Fibroblast of lung (primary cell): Measurements from ENCODE around the gene ANO6. TPM values are rescaled to one million over a fixed set of nuclear protein-coding genes. Genes with fewer than 3 reads are reported as not detected.

ENCODE experiments used
- DNase-seq, 2 donors: peaks; one replicate each; pipeline versions ENCODE4 v3.0.0 to v3.0.0-alpha.2; 2010; ENCODE audit warnings: low read depth in 2 of 2
- H2AFZ ChIP-seq: 2 replicates; pipeline ENCODE4 v1.5.1; 2012; ENCODE audit warnings: low read length, control low read depth, inconsistent platforms
- H3K27ac ChIP-seq: 2 replicates; pipeline ENCODE4 v1.5.1; 2011; ENCODE audit warnings: low read length, control low read depth; ENCODE audit not compliant: insufficient read depth
- H3K27me3 ChIP-seq: 2 replicates; pipeline ENCODE4 v1.5.1; 2011; ENCODE audit warnings: mild to moderate bottlenecking, low read length; ENCODE audit not compliant: control insufficient read depth, insufficient read depth
- H3K36me3 ChIP-seq: 2 replicates; pipeline ENCODE4 v1.5.1; 2011; ENCODE audit warnings: low read length; ENCODE audit not compliant: control insufficient read depth, insufficient read depth
- H3K4me1 ChIP-seq: 2 replicates; pipeline ENCODE4 v1.5.1; 2011; ENCODE audit warnings: low read length; ENCODE audit not compliant: control insufficient read depth, insufficient read depth; ENCODE audit errors: extremely low read depth
- H3K4me2 ChIP-seq: 2 replicates; pipeline ENCODE4 v1.5.1; 2011; ENCODE audit warnings: low read length, control low read depth; ENCODE audit not compliant: insufficient read depth; ENCODE audit errors: extremely low read depth
- H3K4me3 ChIP-seq, 4 experiments: fragments of 200-600 bp in 1 of 4; sonication (generic) in 1 of 4; replicated peaks in 1 of 4; 2 replicates each; pipeline ENCODE4 v1.5.1; 2011 to 2016; ENCODE audit warnings: low read length in 4 of 4, low read depth in 3 of 4, mild to moderate bottlenecking in 3 of 4, control low read depth in 2 of 4, inconsistent platforms in 1 of 4, mixed read lengths in 1 of 4; ENCODE audit not compliant: insufficient read depth in 1 of 4; ENCODE audit errors: control extremely low read depth in 1 of 4
- H3K79me2 ChIP-seq: 2 replicates; pipeline ENCODE4 v1.5.1; 2012; ENCODE audit warnings: mild to moderate bottlenecking, low read length, inconsistent platforms; ENCODE audit not compliant: control insufficient read depth, insufficient read depth
- H3K9ac ChIP-seq: 2 replicates; pipeline ENCODE4 v1.5.1; 2011; ENCODE audit warnings: mild to moderate bottlenecking, low read length, control low read depth; ENCODE audit not compliant: insufficient read depth
- H3K9me3 ChIP-seq: 2 replicates; pipeline ENCODE4 v1.5.1; 2012; ENCODE audit warnings: low read depth, low read length; ENCODE audit not compliant: control insufficient read depth, insufficient read depth
- H4K20me1 ChIP-seq: 2 replicates; pipeline ENCODE4 v1.5.1; 2011; ENCODE audit warnings: low read length; ENCODE audit not compliant: control insufficient read depth, insufficient read depth; ENCODE audit errors: extremely low read depth
- EZH2 ChIP-seq: IDR thresholded peaks from 2 replicates; pipeline ENCODE4 v1.5.1; 2012; ENCODE audit warnings: low read length, control low read depth, mild to moderate bottlenecking; ENCODE audit errors: missing control alignments
- polyA plus RNA-seq, 2 donors: library from polyadenylated mRNA; depleted of rRNA in 1 of 2; stranded (reverse) in 1 of 2; unstranded in 1 of 2; fragments of >200 nt; gene quantifications; 2 replicates each; pipeline ENCODE4 v1.2.1, GENCODE V29; 2011 to 2012; ENCODE audit warnings: missing spikeins in 1 of 2
- total RNA-seq: library from RNA; depleted of rRNA; stranded (reverse); fragments of >200 nt; gene quantifications from 2 replicates; pipeline ENCODE4 v1.2.1, GENCODE V29; 2014
- TF ChIP-seq, protein P1 (sequence below), 2 donors: IDR thresholded peaks in 1 of 2; conservative IDR thresholded peaks in 1 of 2; 1 replicate in 1 of 2; 2 replicates in 1 of 2; pipeline ENCODE4 v1.5.1; 2011 to 2012; ENCODE audit warnings: low read length in 2 of 2, control low read depth in 1 of 2, inconsistent platforms in 1 of 2, low read depth in 1 of 2, mild to moderate bottlenecking in 1 of 2

The ANO6 gene
- total and polyA plus RNA-seq, 2 donors (not counting 1 experiment from before 2014, with no cell fraction given) = 59.1 to 69.1 TPM

DNA sequence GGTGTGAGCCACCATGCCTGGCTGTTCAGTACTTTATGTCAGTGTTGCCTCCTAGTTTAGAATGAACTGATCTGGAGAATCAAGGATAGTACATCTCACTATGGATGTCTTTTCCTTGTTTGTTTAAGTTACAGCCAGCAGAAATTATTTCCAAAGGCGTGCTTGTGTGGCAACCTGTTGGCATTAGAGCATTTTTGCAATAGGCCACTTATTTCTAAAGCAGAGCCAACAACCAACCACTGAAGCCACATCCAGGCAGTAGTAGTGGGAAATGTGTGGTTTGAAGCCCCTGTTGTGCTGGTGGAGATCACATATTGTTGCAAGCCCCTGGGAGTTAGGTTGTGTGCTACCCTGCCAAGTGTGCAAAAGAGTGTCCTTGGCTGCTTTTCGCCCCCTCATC, 3.7 kb downstream of the ANO6 start:
- Histone ChIP-seq H3K4me1 (peaks cover 2% of the 10 kb centered on the region), H3K4me2 (no peak overlapping the region), H4K20me1 (no peaks in the 10 kb centered on the region), H3K4me3 (no peak overlapping the region), H3K9me3 (no peaks in the 10 kb centered on the region), H3K79me2 (peaks cover 81% of the 10 kb centered on the region), H3K27ac (no peak overlapping the region), H2AFZ (no peak overlapping the region), H3K36me3 (no peaks in the 10 kb centered on the region), H3K27me3 (no peaks in the 10 kb centered on the region), H3K9ac (no peak overlapping the region)
- DNase-seq = no peak
- TF ChIP-seq, protein P1, sequence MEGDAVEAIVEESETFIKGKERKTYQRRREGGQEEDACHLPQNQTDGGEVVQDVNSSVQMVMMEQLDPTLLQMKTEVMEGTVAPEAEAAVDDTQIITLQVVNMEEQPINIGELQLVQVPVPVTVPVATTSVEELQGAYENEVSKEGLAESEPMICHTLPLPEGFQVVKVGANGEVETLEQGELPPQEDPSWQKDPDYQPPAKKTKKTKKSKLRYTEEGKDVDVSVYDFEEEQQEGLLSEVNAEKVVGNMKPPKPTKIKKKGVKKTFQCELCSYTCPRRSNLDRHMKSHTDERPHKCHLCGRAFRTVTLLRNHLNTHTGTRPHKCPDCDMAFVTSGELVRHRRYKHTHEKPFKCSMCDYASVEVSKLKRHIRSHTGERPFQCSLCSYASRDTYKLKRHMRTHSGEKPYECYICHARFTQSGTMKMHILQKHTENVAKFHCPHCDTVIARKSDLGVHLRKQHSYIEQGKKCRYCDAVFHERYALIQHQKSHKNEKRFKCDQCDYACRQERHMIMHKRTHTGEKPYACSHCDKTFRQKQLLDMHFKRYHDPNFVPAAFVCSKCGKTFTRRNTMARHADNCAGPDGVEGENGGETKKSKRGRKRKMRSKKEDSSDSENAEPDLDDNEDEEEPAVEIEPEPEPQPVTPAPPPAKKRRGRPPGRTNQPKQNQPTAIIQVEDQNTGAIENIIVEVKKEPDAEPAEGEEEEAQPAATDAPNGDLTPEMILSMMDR (conservative IDR thresholded peaks at IDR 0.05 in 1 of 2, IDR thresholded peaks at IDR 0.05 in 1 of 2; ENCODE audit: low read depth in 1 of 2, low read length in 2 of 2) = no peak

DNA sequence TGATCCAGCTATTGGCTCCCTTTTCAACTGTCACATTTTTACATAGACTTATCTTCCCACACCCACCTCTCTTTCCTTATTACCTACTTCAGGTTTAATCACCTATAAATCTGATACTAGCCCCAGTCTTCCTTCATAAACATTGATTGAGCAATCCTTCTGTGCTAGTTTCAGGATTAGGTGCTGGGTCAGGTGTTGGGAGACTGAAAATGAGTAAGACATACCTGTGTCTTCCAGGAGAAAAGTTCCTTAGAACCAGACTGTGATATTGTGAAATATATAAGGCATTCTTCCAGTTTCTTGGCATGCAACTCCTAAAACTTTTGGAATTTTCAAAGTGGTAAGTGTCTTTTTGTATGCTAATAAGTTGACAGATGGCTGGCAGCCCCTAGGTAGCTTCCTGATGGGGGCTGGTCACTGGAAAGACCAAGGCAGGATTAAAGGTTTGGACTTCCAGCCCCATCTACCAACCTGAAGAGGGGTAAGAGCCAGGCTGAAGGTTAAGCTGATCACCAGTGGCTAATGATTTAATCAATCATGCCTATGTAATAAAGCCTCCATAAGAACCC, 4.6 kb downstream of the ANO6 start:
- H3K9me3 ChIP-seq = no peaks in the 10 kb centered on the region
- H3K36me3 ChIP-seq = no peaks in the 10 kb centered on the region
- H3K9ac ChIP-seq = no peak overlapping the region
- H3K4me3 ChIP-seq = no peak overlapping the region
- H3K27ac ChIP-seq = no peak overlapping the region
- TF ChIP-seq, protein P1 (conservative IDR thresholded peaks at IDR 0.05 in 1 of 2, IDR thresholded peaks at IDR 0.05 in 1 of 2; ENCODE audit: low read depth in 1 of 2, low read length in 2 of 2) = no peak
- TF ChIP-seq EZH2 = no peak
- H4K20me1 ChIP-seq = no peaks in the 10 kb centered on the region
- no peak overlapping the region for H2AFZ ChIP-seq
- peaks cover 2% of the 10 kb centered on the region for H3K4me1 ChIP-seq
- peaks cover 87% of the 10 kb centered on the region for H3K79me2 ChIP-seq
- no peaks in the 10 kb centered on the region for H3K27me3 ChIP-seq
- no peak overlapping the region for H3K4me2 ChIP-seq
- DNase-seq = peak in 1 of 2 donors; percentile 17

DNA sequence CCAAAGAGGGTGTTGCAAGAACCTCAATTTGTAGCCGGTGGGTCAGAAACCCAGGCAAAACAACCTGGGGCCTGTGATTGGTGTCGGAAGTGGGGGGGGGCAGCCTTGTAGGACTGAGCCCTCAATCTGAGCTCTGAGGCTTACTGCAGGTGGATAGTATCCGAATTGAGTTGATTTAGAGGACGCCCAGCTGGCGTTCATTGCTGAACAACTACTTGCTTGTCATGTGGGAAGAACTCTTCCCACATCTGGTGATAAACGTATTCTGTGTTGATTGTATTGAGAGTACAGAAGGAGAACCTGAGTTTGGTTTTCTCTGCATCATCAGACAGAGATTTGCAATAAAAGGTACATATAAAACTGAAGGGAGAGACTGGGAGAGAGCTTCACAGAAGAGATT, 5.1 kb downstream of the ANO6 start:
- TF ChIP-seq, protein P1 (conservative IDR thresholded peaks at IDR 0.05 in 1 of 2, IDR thresholded peaks at IDR 0.05 in 1 of 2; ENCODE audit: low read depth in 1 of 2, low read length in 2 of 2) = no peak
- no peak for TF ChIP-seq EZH2
- peaks cover 2% of the 10 kb centered on the region for H3K4me1 ChIP-seq
- H2AFZ ChIP-seq = no peak overlapping the region
- H3K9me3 ChIP-seq = no peaks in the 10 kb centered on the region
- peaks cover 91% of the 10 kb centered on the region for H3K79me2 ChIP-seq
- no peak overlapping the region for H3K4me3 ChIP-seq
- H3K27me3 ChIP-seq = no peaks in the 10 kb centered on the region
- H3K4me2 ChIP-seq = no peak overlapping the region
- H3K9ac ChIP-seq = no peak overlapping the region
- no peaks in the 10 kb centered on the region for H3K36me3 ChIP-seq
- no peaks in the 10 kb centered on the region for H4K20me1 ChIP-seq
- no peak overlapping the region for H3K27ac ChIP-seq
- no peak for DNase-seq
